ENCODE measurements around the gene SLC38A11. TPM values are rescaled to one million over a fixed set of nuclear protein-coding genes. Genes with fewer than 3 reads are reported as not detected.
"Not testable (repeated sequence)": the region's sequence is repeated elsewhere in the genome, so short reads cannot be mapped to it uniquely, and the experiment has no call there.

SLC38A11 gene, protein sequence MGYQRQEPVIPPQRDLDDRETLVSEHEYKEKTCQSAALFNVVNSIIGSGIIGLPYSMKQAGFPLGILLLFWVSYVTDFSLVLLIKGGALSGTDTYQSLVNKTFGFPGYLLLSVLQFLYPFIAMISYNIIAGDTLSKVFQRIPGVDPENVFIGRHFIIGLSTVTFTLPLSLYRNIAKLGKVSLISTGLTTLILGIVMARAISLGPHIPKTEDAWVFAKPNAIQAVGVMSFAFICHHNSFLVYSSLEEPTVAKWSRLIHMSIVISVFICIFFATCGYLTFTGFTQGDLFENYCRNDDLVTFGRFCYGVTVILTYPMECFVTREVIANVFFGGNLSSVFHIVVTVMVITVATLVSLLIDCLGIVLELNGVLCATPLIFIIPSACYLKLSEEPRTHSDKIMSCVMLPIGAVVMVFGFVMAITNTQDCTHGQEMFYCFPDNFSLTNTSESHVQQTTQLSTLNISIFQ
- 2.2 TPM for total RNA-seq

DNA sequence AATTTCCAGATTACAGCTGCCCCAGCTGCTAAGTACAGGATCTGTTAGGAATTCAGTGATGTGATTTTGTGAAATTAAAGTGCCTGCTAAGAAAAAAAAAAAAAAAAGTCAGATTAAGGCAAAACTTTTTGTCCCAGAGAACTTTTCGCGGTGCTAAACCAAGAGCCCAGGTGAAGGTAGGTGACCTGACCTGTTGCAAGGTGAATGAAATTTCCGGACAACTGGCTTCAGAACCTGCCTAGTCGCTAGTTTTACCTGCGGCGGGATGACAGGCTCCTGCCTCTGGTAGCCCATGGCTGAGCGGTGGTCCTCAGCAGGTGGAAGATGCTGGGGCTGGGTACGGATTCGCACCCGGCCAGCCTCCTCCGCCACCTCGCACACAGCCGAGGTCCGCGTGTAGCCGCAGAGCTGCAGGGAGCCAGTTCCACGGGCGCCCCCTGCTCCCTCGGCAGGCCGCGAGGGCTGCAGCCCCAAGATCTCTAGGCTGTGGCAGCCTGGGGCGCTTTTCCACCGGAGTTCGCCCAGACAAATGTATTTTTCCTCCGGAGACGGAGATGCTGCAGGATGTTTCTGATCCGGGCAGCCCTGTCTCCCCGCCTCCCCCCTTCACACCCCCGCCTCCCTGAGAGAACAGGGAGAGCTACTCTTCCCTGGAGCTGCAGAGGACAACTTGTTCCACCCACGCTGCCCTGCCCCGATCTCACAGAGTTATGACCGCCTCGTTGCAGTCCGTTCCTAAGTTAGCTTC is at the start of gene SLC38A11:
Gene SLC38A11, minus strand, starts transcription at position 572 of the 748 bp plus-strand sequence. Its CDS starts 278 bp downstream, at position 294.
- Histone ChIP-seq H3K4me1 (peaks cover 10% of the 10 kb centered on the region), H3K27ac (no peak within 1 kb of the TSS), H3K9me3 (no peaks in the 10 kb centered on the region), H3K36me3 (no peaks in the 10 kb centered on the region), H3K27me3 (no peaks in the 10 kb centered on the region), H3K4me3 (peak within 1 kb of the TSS; percentile 40 to 45)
- DNase-seq (ENCODE audit: extremely low spot score in 2 of 2), result no peak
- no peak for TF ChIP-seq POLR2AphosphoS5 (IDR thresholded peaks at IDR 0.05; ENCODE audit: insufficient read depth in 1 of 2, low read depth in 1 of 2)
- intact Hi-C loops (cut with DNase I), result no loop called here

DNA sequence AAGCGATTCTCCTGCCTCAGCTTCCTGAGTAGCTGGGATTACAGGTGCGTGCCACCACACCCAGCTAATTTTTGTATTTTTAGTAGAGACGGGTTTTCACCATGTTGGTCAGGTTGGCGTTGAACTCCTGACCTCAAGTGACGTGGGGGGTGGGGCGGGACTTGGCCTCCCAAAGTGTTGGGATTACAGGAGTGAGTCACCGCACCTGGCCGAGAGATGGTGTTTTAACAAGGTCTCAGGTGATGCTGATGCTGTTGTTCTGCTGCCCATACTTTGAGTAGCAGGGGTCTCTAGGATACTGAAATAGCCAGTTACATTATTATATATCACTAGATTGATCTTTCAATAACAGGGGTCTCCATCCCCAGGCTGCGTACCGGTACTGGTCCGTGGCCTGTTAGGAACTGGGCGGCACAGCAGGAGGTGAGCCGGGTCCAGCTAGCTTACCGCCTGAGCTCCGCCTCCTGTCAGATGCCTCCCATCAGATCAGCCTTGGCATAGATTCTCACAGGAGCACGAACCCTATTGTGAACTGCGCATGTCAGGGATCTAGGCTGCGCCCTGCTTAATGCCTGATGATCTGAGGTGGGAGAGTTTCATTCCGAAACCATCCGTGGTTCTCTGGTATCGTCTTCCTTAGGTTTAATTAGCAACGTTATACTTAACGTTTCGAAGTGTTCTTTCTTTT is 48.3 kb upstream of the SLC38A11 start:
- DNase-seq (ENCODE audit: extremely low spot score in 2 of 2), result no peak
- intact Hi-C loops (cut with DNase I), result no loop called here
- no peak overlapping the region for H3K27ac ChIP-seq

DNA sequence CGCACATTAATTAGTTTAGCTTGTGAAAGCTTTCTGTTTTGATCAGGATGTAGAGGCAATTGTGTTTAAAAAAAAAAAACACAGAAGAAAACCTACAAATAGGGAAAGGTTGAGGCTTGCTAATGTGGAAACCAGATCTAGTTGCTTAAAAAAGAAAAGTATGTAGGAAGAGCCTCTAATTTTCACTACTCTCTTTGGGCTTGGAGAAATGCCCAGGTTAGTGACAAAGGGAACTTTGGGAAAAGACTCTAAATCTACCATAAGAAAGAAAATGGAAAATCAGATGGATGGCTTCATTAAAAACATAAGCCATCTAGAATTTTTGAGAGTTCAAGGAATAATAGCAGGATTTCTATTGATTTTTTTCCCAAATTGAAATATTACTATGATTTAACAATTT is 47.3 kb upstream of the SLC38A11 start:
- Histone ChIP-seq H3K27ac (no peak overlapping the region), H3K4me1 (no peaks in the 10 kb centered on the region), H3K27me3 (no peaks in the 10 kb centered on the region), H3K36me3 (no peaks in the 10 kb centered on the region), H3K4me3 (no peak overlapping the region), H3K9me3 (no peaks in the 10 kb centered on the region)
- intact Hi-C loops (cut with DNase I), result no loop called here
- TF ChIP-seq POLR2AphosphoS5 (IDR thresholded peaks at IDR 0.05; ENCODE audit: insufficient read depth in 1 of 2, low read depth in 1 of 2) (no peak), POLR2A (IDR thresholded peaks at IDR 0.05) (no peak)
- TF ChIP-seq, protein P1, sequence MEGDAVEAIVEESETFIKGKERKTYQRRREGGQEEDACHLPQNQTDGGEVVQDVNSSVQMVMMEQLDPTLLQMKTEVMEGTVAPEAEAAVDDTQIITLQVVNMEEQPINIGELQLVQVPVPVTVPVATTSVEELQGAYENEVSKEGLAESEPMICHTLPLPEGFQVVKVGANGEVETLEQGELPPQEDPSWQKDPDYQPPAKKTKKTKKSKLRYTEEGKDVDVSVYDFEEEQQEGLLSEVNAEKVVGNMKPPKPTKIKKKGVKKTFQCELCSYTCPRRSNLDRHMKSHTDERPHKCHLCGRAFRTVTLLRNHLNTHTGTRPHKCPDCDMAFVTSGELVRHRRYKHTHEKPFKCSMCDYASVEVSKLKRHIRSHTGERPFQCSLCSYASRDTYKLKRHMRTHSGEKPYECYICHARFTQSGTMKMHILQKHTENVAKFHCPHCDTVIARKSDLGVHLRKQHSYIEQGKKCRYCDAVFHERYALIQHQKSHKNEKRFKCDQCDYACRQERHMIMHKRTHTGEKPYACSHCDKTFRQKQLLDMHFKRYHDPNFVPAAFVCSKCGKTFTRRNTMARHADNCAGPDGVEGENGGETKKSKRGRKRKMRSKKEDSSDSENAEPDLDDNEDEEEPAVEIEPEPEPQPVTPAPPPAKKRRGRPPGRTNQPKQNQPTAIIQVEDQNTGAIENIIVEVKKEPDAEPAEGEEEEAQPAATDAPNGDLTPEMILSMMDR (IDR thresholded peaks at IDR 0.05), result no peak
- DNase-seq (ENCODE audit: extremely low spot score in 2 of 2), result no peak

More for the DNA sequence above, 48.3 kb upstream of the SLC38A11 start:
- H3K36me3 ChIP-seq, result no peaks in the 10 kb centered on the region
- H3K4me3 ChIP-seq, result no peak overlapping the region
- no peaks in the 10 kb centered on the region for H3K4me1 ChIP-seq
- no peaks in the 10 kb centered on the region for H3K9me3 ChIP-seq
- no peaks in the 10 kb centered on the region for H3K27me3 ChIP-seq
- TF ChIP-seq, protein P1 (IDR thresholded peaks at IDR 0.05), result no peak
- TF ChIP-seq POLR2AphosphoS5 (IDR thresholded peaks at IDR 0.05; ENCODE audit: insufficient read depth in 1 of 2, low read depth in 1 of 2) (no peak), POLR2A (IDR thresholded peaks at IDR 0.05) (no peak)

DNA sequence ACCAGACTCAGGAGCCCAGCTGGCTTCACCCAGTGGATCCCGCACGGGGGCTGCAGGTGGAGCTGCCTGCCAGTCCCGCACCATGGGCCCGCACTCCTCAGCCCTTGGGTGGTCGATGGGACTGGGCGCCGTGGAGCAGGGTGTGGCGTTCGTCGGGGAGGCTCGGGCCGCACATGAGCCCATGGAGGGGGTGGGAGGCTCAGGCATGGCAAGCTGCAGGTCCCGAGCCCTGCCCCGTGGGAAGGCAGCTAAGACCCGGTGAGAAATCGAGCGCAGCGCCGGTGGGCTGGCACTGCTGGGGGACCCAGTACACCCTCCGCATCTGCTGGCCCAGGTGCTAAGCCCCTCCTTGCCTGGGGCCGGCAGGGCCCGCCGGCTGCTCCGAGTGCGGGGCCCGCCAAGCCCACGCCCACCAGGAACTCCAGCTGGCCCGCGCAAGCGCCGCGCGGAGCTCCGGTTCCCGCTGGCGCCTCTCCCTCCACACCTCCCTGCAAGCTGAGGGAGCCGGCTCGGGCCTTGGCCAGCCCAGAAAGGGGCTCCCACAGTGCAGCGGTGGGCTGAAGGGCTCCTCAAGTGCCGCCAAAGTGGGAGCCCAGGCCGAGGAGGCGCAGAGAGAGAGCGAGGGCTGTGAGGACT is 39.5 kb upstream of the SLC38A11 start:
- H3K36me3 ChIP-seq; H3K27me3 ChIP-seq; H3K4me3 ChIP-seq; DNase-seq (ENCODE audit: extremely low spot score in 2 of 2); H3K9me3 ChIP-seq; intact Hi-C loops (cut with DNase I); H3K27ac ChIP-seq: not testable (repeated sequence)
- H3K4me1 ChIP-seq, result peaks cover 19% of the 10 kb centered on the region

DNA sequence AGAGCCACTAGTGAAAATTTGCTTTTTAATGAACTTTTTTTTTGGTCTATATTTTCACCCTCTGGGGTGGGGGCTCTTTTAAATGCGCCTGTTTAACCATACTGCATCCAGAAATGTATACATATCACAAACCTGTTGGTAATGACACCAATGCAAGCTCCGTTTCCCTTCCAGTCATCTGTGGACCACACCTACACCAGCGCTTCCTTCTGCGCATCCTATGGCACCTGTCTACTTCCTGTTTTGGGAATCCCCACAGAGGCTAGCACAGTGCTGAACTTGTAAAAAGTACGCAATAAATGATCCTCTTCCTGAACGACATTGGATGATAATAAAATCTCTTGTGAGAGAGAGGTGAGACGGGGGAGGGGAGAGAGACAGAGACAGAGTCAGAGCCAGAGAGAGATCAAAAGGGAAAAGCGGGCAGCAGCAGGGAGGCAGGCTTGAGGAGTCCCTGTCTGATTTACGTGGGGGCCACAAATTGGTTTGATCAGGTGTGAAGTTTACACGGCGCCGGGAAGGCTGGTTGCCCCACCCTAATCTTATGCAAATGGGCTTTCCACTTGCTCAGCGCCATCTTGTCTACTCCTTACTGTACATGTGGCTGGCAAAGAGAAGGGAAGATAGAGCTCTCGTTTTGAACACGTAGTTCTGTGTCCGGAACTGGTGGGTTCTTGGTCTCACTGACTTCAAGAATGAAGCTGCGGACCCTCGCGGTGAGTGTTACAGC is 38.1 kb upstream of the SLC38A11 start:
- Histone ChIP-seq H3K27ac (no peak overlapping the region), H3K4me3 (no peak overlapping the region), H3K27me3 (no peaks in the 10 kb centered on the region), H3K9me3 (no peaks in the 10 kb centered on the region), H3K4me1 (peaks cover 19% of the 10 kb centered on the region), H3K36me3 (no peaks in the 10 kb centered on the region)
- intact Hi-C loops (cut with DNase I), result no loop called here
- TF ChIP-seq POLR2AphosphoS5 (IDR thresholded peaks at IDR 0.05; ENCODE audit: insufficient read depth in 1 of 2, low read depth in 1 of 2) (no peak), POLR2A (IDR thresholded peaks at IDR 0.05) (no peak)
- TF ChIP-seq, protein P1 (IDR thresholded peaks at IDR 0.05), result no peak
- DNase-seq (ENCODE audit: extremely low spot score in 2 of 2), result no peak

All from vagina (tissue), 2 donors.